ENCODE data around the gene ST3GAL4. TPM values are rescaled to one million over a fixed set of nuclear protein-coding genes. Genes with fewer than 3 reads are reported as not detected.

ST3GAL4 gene
- total RNA-seq, 2 donors from 2014 or later, result 27.7 to 98.0 TPM

GRCh38 chr11:126452241-126453101, 97.0 kb downstream of the ST3GAL4 start:
- DNase-seq (ENCODE audit: low spot score) (no peak), ATAC-seq (ENCODE audit: insufficient number of reproducible peaks, low FRiP score, low read depth) (no peak)
- no peak for TF ChIP-seq CTCF (IDR thresholded peaks at IDR 0.05)
- H3K9me3 ChIP-seq, result no peaks in the 10 kb centered on the region
- H3K4me1 ChIP-seq (ENCODE audit: control insufficient read depth in 1 of 2, low read depth in 2 of 2), result no peaks in the 10 kb centered on the region
- H3K36me3 ChIP-seq, result no peaks in the 10 kb centered on the region
- H3K27me3 ChIP-seq (replicated peaks; ENCODE audit: insufficient read depth), result no peaks in the 10 kb centered on the region
- no peak overlapping the region for H3K27ac ChIP-seq
- H3K4me3 ChIP-seq, result no peak overlapping the region

GRCh38 chr11:126456089-126456488, 100.6 kb downstream of the ST3GAL4 start:
- H3K36me3 ChIP-seq, result no peaks in the 10 kb centered on the region
- TF ChIP-seq CTCF (IDR thresholded peaks at IDR 0.05), result no peak
- ATAC-seq (ENCODE audit: insufficient number of reproducible peaks, low FRiP score, low read depth) (no peak), DNase-seq (ENCODE audit: low spot score) (no peak)
- no peaks in the 10 kb centered on the region for H3K4me1 ChIP-seq (ENCODE audit: control insufficient read depth in 1 of 2, low read depth in 2 of 2)
- no peak overlapping the region for H3K27ac ChIP-seq
- no peaks in the 10 kb centered on the region for H3K9me3 ChIP-seq
- H3K4me3 ChIP-seq, result no peak overlapping the region
- H3K27me3 ChIP-seq (replicated peaks; ENCODE audit: insufficient read depth), result no peaks in the 10 kb centered on the region

GRCh38 chr11:126456783-126457542, 101.5 kb downstream of the ST3GAL4 start:
- Histone ChIP-seq H3K36me3 (no peaks in the 10 kb centered on the region), H3K4me3 (no peak overlapping the region), H3K9me3 (no peaks in the 10 kb centered on the region), H3K4me1 (ENCODE audit: control insufficient read depth in 1 of 2, low read depth in 2 of 2) (no peaks in the 10 kb centered on the region), H3K27ac (no peak overlapping the region), H3K27me3 (replicated peaks; ENCODE audit: insufficient read depth) (no peaks in the 10 kb centered on the region)
- no peak for DNase-seq (ENCODE audit: low spot score)
- no peak for TF ChIP-seq CTCF (IDR thresholded peaks at IDR 0.05)
- no peak for ATAC-seq (ENCODE audit: insufficient number of reproducible peaks, low FRiP score, low read depth)

GRCh38 chr11:126457817-126458216, 102.3 kb downstream of the ST3GAL4 start:
- no peaks in the 10 kb centered on the region for H3K36me3 ChIP-seq
- H3K27ac ChIP-seq, result no peak overlapping the region
- H3K4me3 ChIP-seq, result no peak overlapping the region
- no peak for DNase-seq (ENCODE audit: low spot score)
- TF ChIP-seq CTCF (IDR thresholded peaks at IDR 0.05), result no peak
- H3K4me1 ChIP-seq (ENCODE audit: control insufficient read depth in 1 of 2, low read depth in 2 of 2), result no peaks in the 10 kb centered on the region
- ATAC-seq (ENCODE audit: insufficient number of reproducible peaks, low FRiP score, low read depth), result no peak
- H3K9me3 ChIP-seq, result no peaks in the 10 kb centered on the region
- H3K27me3 ChIP-seq (replicated peaks; ENCODE audit: insufficient read depth), result no peaks in the 10 kb centered on the region

GRCh38 chr11:126459691-126460281, 104.3 kb downstream of the ST3GAL4 start:
- Histone ChIP-seq H3K27ac (no peak overlapping the region), H3K36me3 (no peaks in the 10 kb centered on the region), H3K4me3 (no peak overlapping the region), H3K9me3 (no peaks in the 10 kb centered on the region), H3K4me1 (ENCODE audit: control insufficient read depth in 1 of 2, low read depth in 2 of 2) (no peaks in the 10 kb centered on the region), H3K27me3 (replicated peaks; ENCODE audit: insufficient read depth) (no peaks in the 10 kb centered on the region)
- TF ChIP-seq CTCF (IDR thresholded peaks at IDR 0.05), result no peak
- ATAC-seq (ENCODE audit: insufficient number of reproducible peaks, low FRiP score, low read depth), result no peak
- DNase-seq (ENCODE audit: low spot score), result no peak
